ENCODE measurements around the gene ARMC6.

Gene ARMC6

GRCh38 chr19:19106056-19106551, 72.7 kb downstream of the ARMC6 start:
- TF ChIP-seq EGR1 (IDR thresholded peaks at IDR 0.05) (no peak), FOXM1 (IDR thresholded peaks at IDR 0.05; ENCODE audit: borderline replicate concordance, low read depth) (no peak), CEBPB (IDR thresholded peaks at IDR 0.05) (no peak), EP300 (IDR thresholded peaks at IDR 0.05; ENCODE audit: borderline replicate concordance) (no peak), TAF1 (IDR thresholded peaks at IDR 0.05; ENCODE audit: low read depth) (no peak)
- TF ChIP-seq, protein P1, sequence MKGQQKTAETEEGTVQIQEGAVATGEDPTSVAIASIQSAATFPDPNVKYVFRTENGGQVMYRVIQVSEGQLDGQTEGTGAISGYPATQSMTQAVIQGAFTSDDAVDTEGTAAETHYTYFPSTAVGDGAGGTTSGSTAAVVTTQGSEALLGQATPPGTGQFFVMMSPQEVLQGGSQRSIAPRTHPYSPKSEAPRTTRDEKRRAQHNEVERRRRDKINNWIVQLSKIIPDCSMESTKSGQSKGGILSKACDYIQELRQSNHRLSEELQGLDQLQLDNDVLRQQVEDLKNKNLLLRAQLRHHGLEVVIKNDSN (IDR thresholded peaks at IDR 0.05): no peak
- TF ChIP-seq, protein P2, sequence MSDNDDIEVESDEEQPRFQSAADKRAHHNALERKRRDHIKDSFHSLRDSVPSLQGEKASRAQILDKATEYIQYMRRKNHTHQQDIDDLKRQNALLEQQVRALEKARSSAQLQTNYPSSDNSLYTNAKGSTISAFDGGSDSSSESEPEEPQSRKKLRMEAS (IDR thresholded peaks at IDR 0.05): no peak
- TF ChIP-seq, protein P3, sequence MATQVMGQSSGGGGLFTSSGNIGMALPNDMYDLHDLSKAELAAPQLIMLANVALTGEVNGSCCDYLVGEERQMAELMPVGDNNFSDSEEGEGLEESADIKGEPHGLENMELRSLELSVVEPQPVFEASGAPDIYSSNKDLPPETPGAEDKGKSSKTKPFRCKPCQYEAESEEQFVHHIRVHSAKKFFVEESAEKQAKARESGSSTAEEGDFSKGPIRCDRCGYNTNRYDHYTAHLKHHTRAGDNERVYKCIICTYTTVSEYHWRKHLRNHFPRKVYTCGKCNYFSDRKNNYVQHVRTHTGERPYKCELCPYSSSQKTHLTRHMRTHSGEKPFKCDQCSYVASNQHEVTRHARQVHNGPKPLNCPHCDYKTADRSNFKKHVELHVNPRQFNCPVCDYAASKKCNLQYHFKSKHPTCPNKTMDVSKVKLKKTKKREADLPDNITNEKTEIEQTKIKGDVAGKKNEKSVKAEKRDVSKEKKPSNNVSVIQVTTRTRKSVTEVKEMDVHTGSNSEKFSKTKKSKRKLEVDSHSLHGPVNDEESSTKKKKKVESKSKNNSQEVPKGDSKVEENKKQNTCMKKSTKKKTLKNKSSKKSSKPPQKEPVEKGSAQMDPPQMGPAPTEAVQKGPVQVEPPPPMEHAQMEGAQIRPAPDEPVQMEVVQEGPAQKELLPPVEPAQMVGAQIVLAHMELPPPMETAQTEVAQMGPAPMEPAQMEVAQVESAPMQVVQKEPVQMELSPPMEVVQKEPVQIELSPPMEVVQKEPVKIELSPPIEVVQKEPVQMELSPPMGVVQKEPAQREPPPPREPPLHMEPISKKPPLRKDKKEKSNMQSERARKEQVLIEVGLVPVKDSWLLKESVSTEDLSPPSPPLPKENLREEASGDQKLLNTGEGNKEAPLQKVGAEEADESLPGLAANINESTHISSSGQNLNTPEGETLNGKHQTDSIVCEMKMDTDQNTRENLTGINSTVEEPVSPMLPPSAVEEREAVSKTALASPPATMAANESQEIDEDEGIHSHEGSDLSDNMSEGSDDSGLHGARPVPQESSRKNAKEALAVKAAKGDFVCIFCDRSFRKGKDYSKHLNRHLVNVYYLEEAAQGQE (IDR thresholded peaks at IDR 0.05; ENCODE audit: low read depth): no peak

- TF ChIP-seq ZBTB7A (IDR thresholded peaks at IDR 0.05; ENCODE audit: low read depth) (no peak), TCF12 (IDR thresholded peaks at IDR 0.05; ENCODE audit: low read depth) (no peak)
Observed at GRCh38 chr19:19107654-19108053, 74.3 kb downstream of the ARMC6 start.
